SK-N-SH (cell line): ENCODE results near the gene LTC4S. TPM values are rescaled to one million over a fixed set of nuclear protein-coding genes. Genes with fewer than 3 reads are reported as not detected.

ENCODE experiments used
- CTCF ChIA-PET: fragments of 300-600, 350-600 bp; formaldehyde crosslinking; extraction: SDS; loops from one replicate; lab custom pipeline; 2021; lab: Yijun Ruan, JAX
- POLR2A ChIA-PET: fragments of 350-600 bp; sonication (Branson Sonifier 250); formaldehyde crosslinking; extraction: SDS; loops from one replicate; lab custom pipeline; 2020; ENCODE audit warnings: antibody characterized with exemption, inconsistent platforms; lab: Yijun Ruan, JAX
- DNase-seq: peaks from one replicate; pipeline ENCODE4 v3.0.0; 2012
- H2AFZ ChIP-seq: fragments of 200-600 bp; sonication (generic); 2 replicates; pipeline ENCODE4 v1.8.1; 2016; ENCODE audit warnings: antibody characterized with exemption, mild to moderate bottlenecking, low read depth
- H3F3A ChIP-seq: fragments of 200-600 bp; sonication (generic); replicated peaks from 2 replicates; pipeline ENCODE3; 2016; ENCODE audit warnings: antibody characterized with exemption, mild to moderate bottlenecking; ENCODE audit not compliant: insufficient read depth
- H3K27ac ChIP-seq, 2 experiments: fragments of 200-500 bp in 1 of 2; fragments of 200-600 bp in 1 of 2; sonication (Bioruptor generic) in 1 of 2; sonication (generic), shearing (Covaris generic) in 1 of 2; 2 replicates each; pipeline versions ENCODE4 v1.5.1 to v1.6.1; 2014 to 2016; ENCODE audit warnings: low read depth in 2 of 2, inconsistent platforms in 1 of 2, low read length in 1 of 2, mild to moderate bottlenecking in 1 of 2, mixed read lengths in 1 of 2
- H3K27me3 ChIP-seq: fragments of 200-600 bp; sonication (generic), shearing (Covaris generic); 2 replicates; pipeline ENCODE4 v1.6.1; 2016; ENCODE audit warnings: mixed run types; ENCODE audit not compliant: insufficient read depth
- H3K36me3 ChIP-seq, 2 experiments: fragments of 200-500 bp in 1 of 2; fragments of 200-600 bp in 1 of 2; sonication (Bioruptor generic) in 1 of 2; sonication (generic) in 1 of 2; replicated peaks in 1 of 2; 2 replicates each; pipeline versions ENCODE3 to v1.5.1; 2014 to 2016; ENCODE audit warnings: low read length in 1 of 2, mild to moderate bottlenecking in 1 of 2; ENCODE audit not compliant: insufficient read depth in 2 of 2, control insufficient read depth in 1 of 2
- H3K4me1 ChIP-seq, 2 experiments: fragments of 200-500 bp in 1 of 2; fragments of 200-600 bp in 1 of 2; sonication (Bioruptor generic) in 1 of 2; sonication (generic), shearing (Covaris generic) in 1 of 2; 2 replicates each; pipeline versions ENCODE4 v1.5.1 to v1.6.1; 2014 to 2016; ENCODE audit warnings: low read depth in 1 of 2, low read length in 1 of 2, mixed run types in 1 of 2; ENCODE audit not compliant: insufficient read depth in 2 of 2, control insufficient read depth in 1 of 2
- H3K4me2 ChIP-seq: fragments of 200-600 bp; sonication (generic), shearing (Covaris generic); 2 replicates; pipeline ENCODE4 v1.6.1; 2017; ENCODE audit warnings: mixed run types
- H3K4me3 ChIP-seq, 2 experiments: fragments of 200-500 bp in 1 of 2; fragments of 200-600 bp in 1 of 2; sonication (Bioruptor generic) in 1 of 2; sonication (generic), shearing (Covaris generic) in 1 of 2; 2 replicates each; pipeline versions ENCODE4 v1.5.1 to v1.8.1; 2014 to 2016; ENCODE audit warnings: low read depth in 2 of 2, inconsistent platforms in 1 of 2, low read length in 1 of 2, mild to moderate bottlenecking in 1 of 2, mixed read lengths in 1 of 2, moderate library complexity in 1 of 2
- H3K79me2 ChIP-seq: fragments of 200-600 bp; sonication (generic); 2 replicates; pipeline ENCODE4 v1.8.1; 2017; ENCODE audit warnings: mild to moderate bottlenecking; ENCODE audit not compliant: insufficient read depth
- H3K9ac ChIP-seq: fragments of 200-600 bp; sonication (generic); 2 replicates; pipeline ENCODE4 v1.6.1; 2017; ENCODE audit warnings: mixed run types
- H3K9me2 ChIP-seq: fragments of 200-600 bp; sonication (generic); 2 replicates; pipeline ENCODE4 v1.6.1; 2017; ENCODE audit warnings: mixed run types
- H3K9me3 ChIP-seq: fragments of 200-600 bp; sonication (generic); 2 replicates; pipeline ENCODE4 v1.6.1; 2017; ENCODE audit warnings: mixed run types, mild to moderate bottlenecking, moderate library complexity
- H4K20me1 ChIP-seq: fragments of 200-600 bp; sonication (generic); 2 replicates; pipeline ENCODE4 v1.6.1; 2017; ENCODE audit warnings: mild to moderate bottlenecking, mixed run types; ENCODE audit not compliant: insufficient read depth
- FOXM1 ChIP-seq: IDR thresholded peaks from 2 replicates; pipeline ENCODE4 v1.4.0; 2012; ENCODE audit warnings: low read depth, mild to moderate bottlenecking
- JUND ChIP-seq: IDR thresholded peaks from 2 replicates; pipeline ENCODE4 v1.4.0; 2012
- MXI1 ChIP-seq: IDR thresholded peaks from 2 replicates; pipeline ENCODE4 v1.6.1; 2012; ENCODE audit warnings: mild to moderate bottlenecking, low read depth, low read length, improper control_type of control experiment
- POLR2AphosphoS5 ChIP-seq: IDR thresholded peaks from 2 replicates; pipeline ENCODE4 v1.6.1; 2012; ENCODE audit warnings: low read depth, low read length
- TAF1 ChIP-seq: IDR thresholded peaks from 2 replicates; pipeline ENCODE4 v1.6.1; 2012; ENCODE audit warnings: low read depth, mild to moderate bottlenecking, low read length, moderate library complexity, borderline replicate concordance
- WGBS: methylation state at CpG from one replicate; pipeline ENCODE4 v1.1.6; 2017; ENCODE audit warnings: low lambda C conversion rate; 5-methylcytosine and 5-hydroxymethylcytosine counted together
- polyA plus RNA-seq, 3 experiments: library from polyadenylated mRNA; depleted of rRNA; stranded (reverse); fragments of >200 nt; gene quantifications; 2 replicates each; pipeline ENCODE4 v1.2.3, GENCODE V29; 2012
- TF ChIP-seq, protein P1 (sequence below): IDR thresholded peaks from 2 replicates; pipeline ENCODE4; 2012
- TF ChIP-seq, protein P2 (sequence below): IDR thresholded peaks from 2 replicates; pipeline ENCODE4 v1.4.0; 2012; ENCODE audit warnings: low read depth, borderline replicate concordance

Gene LTC4S
- polyA plus RNA-seq, 1 of the 3 experiments (the other 2 are of a cell fraction) = 0.43 TPM

DNA sequence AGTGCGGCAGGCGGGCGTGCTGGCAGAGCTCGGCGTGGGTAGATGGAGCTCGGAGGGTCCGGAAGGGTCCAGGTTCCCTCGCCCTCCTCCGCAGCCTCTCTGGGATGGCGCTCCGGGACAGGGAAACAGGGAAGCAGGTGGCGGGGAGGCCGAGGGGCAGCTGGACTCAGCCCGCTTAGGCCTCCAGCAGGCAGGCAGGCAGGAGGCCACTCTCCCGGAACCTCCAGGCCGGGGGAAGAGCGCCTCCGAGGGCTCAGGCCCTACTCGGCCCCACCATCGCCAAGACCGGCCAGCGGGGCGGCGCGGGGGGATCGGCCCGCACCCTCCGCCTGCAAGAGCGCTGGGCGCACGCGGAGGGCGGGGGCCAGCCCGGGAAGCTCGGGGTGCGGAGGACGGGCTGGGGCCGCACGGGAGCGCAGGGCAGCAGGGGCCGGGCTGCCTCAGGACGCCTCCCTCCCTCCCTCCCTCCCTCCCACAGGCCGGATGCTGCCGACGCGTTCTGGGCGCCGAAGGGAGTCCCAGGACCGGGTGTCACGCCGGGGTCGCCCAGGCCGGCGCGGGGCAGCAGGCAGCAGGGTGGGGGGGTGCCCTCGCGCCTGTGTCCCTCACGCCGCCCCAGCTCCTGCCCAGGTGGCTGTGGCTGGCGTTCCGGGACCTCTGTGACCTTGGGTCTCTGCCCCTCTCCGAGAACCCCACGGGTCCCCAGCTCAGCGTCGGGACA lies 11.9 kb downstream of the LTC4S start:
- no peaks in the 10 kb centered on the region for H3K9me3 ChIP-seq
- H3F3A ChIP-seq = peaks cover 11% of the 10 kb centered on the region
- ChIA-PET CTCF (interaction anchor here (1.1 to 3.7 kb wide), 3 partner anchors 9 to 103 kb away, joined by 3 to 24 read pairs (median 3); no protein-coding TSS in a partner anchor), POLR2A (interaction anchor here (0.9 to 1.3 kb wide), 2 partner anchors 9 to 15 kb away, joined by 3 to 6 read pairs; partner anchors contain the start of gene SQSTM1)
- H3K9ac ChIP-seq = peak overlapping the region; percentile 72
- peak overlapping the region; percentile 72 to 88 for H3K4me3 ChIP-seq
- H3K9me2 ChIP-seq = no peaks in the 10 kb centered on the region
- peak; percentile 86 for DNase-seq
- peak overlapping the region; percentile 99 for H3K4me2 ChIP-seq
- H2AFZ ChIP-seq = no peak overlapping the region
- TF ChIP-seq MXI1 (peak; percentile 15; the same call in 1 of the 2 replicates), POLR2AphosphoS5 (no peak)
- H3K79me2 ChIP-seq = peaks cover 78% of the 10 kb centered on the region
- H3K4me1 ChIP-seq = peaks cover 16 to 23% of the 10 kb centered on the region in 2 experiments; a peak in 3 of 4 replicates
- peaks cover 1 to 17% of the 10 kb centered on the region in 2 experiments for H3K36me3 ChIP-seq
- H3K27ac ChIP-seq = peak overlapping the region; percentile 36 to 84; a peak in 3 of 4 replicates
- peaks cover 37% of the 10 kb centered on the region for H4K20me1 ChIP-seq
- 8% methylated on average over 30 of the region's 65 CpGs for WGBS
- no peaks in the 10 kb centered on the region for H3K27me3 ChIP-seq

DNA sequence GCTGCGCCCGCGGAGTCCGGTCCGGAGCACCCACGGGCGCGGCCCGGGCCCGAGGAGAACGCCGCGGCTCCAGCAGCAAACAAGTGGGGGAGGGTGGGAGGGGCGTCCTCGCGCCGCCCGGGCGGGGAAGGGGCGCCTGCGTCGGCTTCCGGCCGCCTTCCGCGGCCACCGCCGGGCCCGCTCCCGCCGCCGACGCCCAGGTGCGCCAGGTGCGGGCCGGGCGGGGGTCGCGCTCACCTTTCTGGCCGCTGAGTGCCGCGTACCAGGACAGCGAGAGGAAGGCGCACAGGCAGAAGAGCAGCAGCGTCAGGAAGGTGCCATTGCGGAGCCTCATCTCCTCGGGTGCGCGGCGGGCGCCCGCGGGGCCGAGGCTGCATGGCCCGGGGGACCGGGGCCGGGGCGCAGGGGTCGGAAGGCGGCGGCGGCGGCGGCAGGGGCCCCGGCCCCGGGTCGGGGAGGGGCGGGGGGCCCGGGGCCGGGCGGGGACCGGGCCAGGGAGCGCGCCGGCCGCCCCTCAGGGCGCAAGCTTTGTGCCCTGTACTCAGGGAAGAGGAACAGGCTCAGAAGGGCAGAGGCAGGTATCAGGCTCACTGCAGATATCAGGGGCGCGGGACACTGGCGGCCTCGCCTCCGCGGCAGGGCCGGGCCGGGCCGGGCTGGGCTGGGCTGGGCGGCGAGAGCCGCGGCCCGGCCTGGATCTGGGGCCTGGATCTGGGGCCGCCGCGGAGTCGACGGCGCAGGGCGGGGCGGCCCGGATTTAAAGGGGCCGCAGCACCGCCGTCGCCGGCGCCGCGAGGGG lies 12.7 kb downstream of the LTC4S start, which contains the start of gene MGAT4B:
TSS of gene MGAT4B (minus strand) at position 617 of the 799 bp plus-strand sequence. CDS start at position 334, 283 bp downstream.
- WGBS = 2% methylated on average over 29 of the region's 108 CpGs
- H2AFZ ChIP-seq = peak within 1 kb of the TSS; percentile 63; the same call in 1 of the 2 replicates
- peaks cover 75% of the 10 kb centered on the region for H3K79me2 ChIP-seq
- peak within 1 kb of the TSS; percentile 72 to 88 for H3K4me3 ChIP-seq
- H3K9me2 ChIP-seq = no peaks in the 10 kb centered on the region
- H3K27me3 ChIP-seq = no peaks in the 10 kb centered on the region
- peak; percentile 66 for TF ChIP-seq POLR2AphosphoS5
- TF ChIP-seq, protein P1, sequence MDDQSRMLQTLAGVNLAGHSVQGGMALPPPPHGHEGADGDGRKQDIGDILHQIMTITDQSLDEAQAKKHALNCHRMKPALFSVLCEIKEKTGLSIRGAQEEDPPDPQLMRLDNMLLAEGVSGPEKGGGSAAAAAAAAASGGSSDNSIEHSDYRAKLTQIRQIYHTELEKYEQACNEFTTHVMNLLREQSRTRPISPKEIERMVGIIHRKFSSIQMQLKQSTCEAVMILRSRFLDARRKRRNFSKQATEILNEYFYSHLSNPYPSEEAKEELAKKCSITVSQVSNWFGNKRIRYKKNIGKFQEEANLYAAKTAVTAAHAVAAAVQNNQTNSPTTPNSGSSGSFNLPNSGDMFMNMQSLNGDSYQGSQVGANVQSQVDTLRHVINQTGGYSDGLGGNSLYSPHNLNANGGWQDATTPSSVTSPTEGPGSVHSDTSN = 0 out of 2 replicates have a peak, but pooled peaks have one; percentile 18
- TF ChIP-seq, protein P2, sequence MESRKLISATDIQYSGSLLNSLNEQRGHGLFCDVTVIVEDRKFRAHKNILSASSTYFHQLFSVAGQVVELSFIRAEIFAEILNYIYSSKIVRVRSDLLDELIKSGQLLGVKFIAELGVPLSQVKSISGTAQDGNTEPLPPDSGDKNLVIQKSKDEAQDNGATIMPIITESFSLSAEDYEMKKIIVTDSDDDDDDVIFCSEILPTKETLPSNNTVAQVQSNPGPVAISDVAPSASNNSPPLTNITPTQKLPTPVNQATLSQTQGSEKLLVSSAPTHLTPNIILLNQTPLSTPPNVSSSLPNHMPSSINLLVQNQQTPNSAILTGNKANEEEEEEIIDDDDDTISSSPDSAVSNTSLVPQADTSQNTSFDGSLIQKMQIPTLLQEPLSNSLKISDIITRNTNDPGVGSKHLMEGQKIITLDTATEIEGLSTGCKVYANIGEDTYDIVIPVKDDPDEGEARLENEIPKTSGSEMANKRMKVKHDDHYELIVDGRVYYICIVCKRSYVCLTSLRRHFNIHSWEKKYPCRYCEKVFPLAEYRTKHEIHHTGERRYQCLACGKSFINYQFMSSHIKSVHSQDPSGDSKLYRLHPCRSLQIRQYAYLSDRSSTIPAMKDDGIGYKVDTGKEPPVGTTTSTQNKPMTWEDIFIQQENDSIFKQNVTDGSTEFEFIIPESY = no peak
- TF ChIP-seq FOXM1 = no peak
- peak; percentile 58 for TF ChIP-seq TAF1
- TF ChIP-seq MXI1 = 0 out of 2 replicates have a peak, but pooled peaks have one; percentile 15
- 0 out of 2 replicates have a peak, but pooled peaks have one; percentile 14 for TF ChIP-seq JUND
- peak within 1 kb of the TSS; percentile 99 for H3K4me2 ChIP-seq
- no peaks in the 10 kb centered on the region for H3K9me3 ChIP-seq
- H4K20me1 ChIP-seq = peaks cover 37% of the 10 kb centered on the region
- H3K27ac ChIP-seq = peak within 1 kb of the TSS; percentile 65 to 84
- H3K9ac ChIP-seq = peak within 1 kb of the TSS; percentile 82
- POLR2A ChIA-PET = interaction anchor here (1.3 kb wide), 1 partner anchor 14 kb away, joined by 3 read pairs; the partner anchor contains the start of gene SQSTM1
- peaks cover 14% of the 10 kb centered on the region for H3F3A ChIP-seq
- peaks cover 4 to 12% of the 10 kb centered on the region in 2 experiments for H3K36me3 ChIP-seq
- DNase-seq = peak; percentile 96
- peaks cover 16 to 23% of the 10 kb centered on the region in 2 experiments; a peak in 3 of 4 replicates for H3K4me1 ChIP-seq
- CTCF ChIA-PET = interaction anchor here (1.1 to 3.7 kb wide), 3 partner anchors 10 to 102 kb away, joined by 3 to 24 read pairs (median 3); no protein-coding TSS in a partner anchor
